ENCODE measurements around the gene MTR. TPM values are rescaled to one million over a fixed set of nuclear protein-coding genes. Genes with fewer than 3 reads are reported as not detected.

Gene MTR
- total and polyA plus RNA-seq, 4 donors: 2.5 to 19.0 (median 8.6) TPM

GRCh38 chr1:236888903-236889302 lies 93.8 kb downstream of the MTR start:
- H3K36me3 ChIP-seq (ENCODE audit: control insufficient read depth in 4 of 4, insufficient read depth in 3 of 4, low read depth in 1 of 4, low read length in 3 of 4): peaks cover 4 to 30% (median 19%) of the 10 kb centered on the region in 4 donors
- no peaks in the 10 kb centered on the region for H3K4me1 ChIP-seq (ENCODE audit: control insufficient read depth in 4 of 4, insufficient read depth in 4 of 4, low read length in 3 of 4)
- H3K4me3 ChIP-seq (ENCODE audit: low read depth in 1 of 3, low read length in 3 of 3): no peak overlapping the region
- no peak overlapping the region for H3K9ac ChIP-seq (ENCODE audit: low read depth in 1 of 2, low read length in 2 of 2)
- no peak for DNase-seq (ENCODE audit: low spot score)
- WGBS: 67% methylated on average over 8 of the region's 8 CpGs
- no peak overlapping the region for H3K27ac ChIP-seq (ENCODE audit: low read depth in 1 of 2, low read length in 2 of 2)
- TF ChIP-seq JUND (IDR thresholded peaks at IDR 0.05) (no peak), REST (IDR thresholded peaks at IDR 0.05) (no peak), ATF3 (IDR thresholded peaks at IDR 0.05) (no peak), HNF4G (IDR thresholded peaks at IDR 0.05) (no peak), RAD21 (IDR thresholded peaks at IDR 0.05) (no peak), CTCF (IDR thresholded peaks at IDR 0.05; ENCODE audit: low read depth, low read length, missing input control) (no peak), GABPA (IDR thresholded peaks at IDR 0.05 in 1 of 2, conservative IDR thresholded peaks at IDR 0.05 in 1 of 2) (no peak), NR2F2 (IDR thresholded peaks at IDR 0.05) (no peak), SP1 (IDR thresholded peaks at IDR 0.05) (no peak), FOXA1 (IDR thresholded peaks at IDR 0.05) (no peak), RXRA (IDR thresholded peaks at IDR 0.05) (no peak), YY1 (IDR thresholded peaks at IDR 0.05) (no peak), TAF1 (conservative IDR thresholded peaks at IDR 0.05) (no peak), FOXA2 (IDR thresholded peaks at IDR 0.05) (no peak), MAX (IDR thresholded peaks at IDR 0.05) (no peak), EGR1 (IDR thresholded peaks at IDR 0.05; ENCODE audit: low read depth in 2 of 2) (no peak), ZBTB33 (IDR thresholded peaks at IDR 0.05) (no peak), HNF4A (conservative IDR thresholded peaks at IDR 0.05) (no peak)
- no peaks in the 10 kb centered on the region for H3K27me3 ChIP-seq (ENCODE audit: control insufficient read depth in 4 of 4, insufficient read depth in 4 of 4, low read length in 3 of 4)
- no peaks in the 10 kb centered on the region for H3K9me3 ChIP-seq (ENCODE audit: control insufficient read depth in 4 of 4, low read length in 3 of 4)
